Central memory CD4-positive, alpha-beta T cell (primary cell): ENCODE results near the gene JUN.
"Not testable (repeated sequence)": the region's sequence is repeated elsewhere in the genome, so short reads cannot be mapped to it uniquely, and the experiment has no call there.

Experiments
- DNase-seq: peaks from one replicate; pipeline ENCODE4 v3.0.0; 2022

The JUN gene

GRCh38 chr1:58805716-58806571 lies 22.1 kb upstream of the JUN start:
- DNase-seq, result no peak

GRCh38 chr1:58804853-58805565 lies 21.2 kb upstream of the JUN start:
- no peak for DNase-seq

DNA sequence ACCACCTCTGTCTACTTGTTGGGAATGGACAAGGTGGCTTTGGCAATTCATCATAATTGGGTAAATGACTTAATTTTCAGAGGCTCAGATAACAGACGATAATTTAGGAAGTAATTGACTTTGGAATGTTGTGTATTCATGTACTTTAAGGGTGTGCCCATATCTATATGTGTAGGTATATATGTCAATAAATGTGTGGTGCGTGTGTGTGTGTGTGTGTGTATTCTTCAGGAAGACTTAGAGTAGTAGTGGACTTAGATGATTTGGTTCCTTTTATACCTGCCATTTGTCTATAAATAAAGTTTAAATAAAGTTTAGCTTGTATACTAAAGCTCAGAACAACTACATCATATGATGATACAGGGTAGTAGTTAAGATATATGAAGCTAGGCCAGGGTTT lies 20.0 kb upstream of the JUN start:
- no peak for DNase-seq

DNA sequence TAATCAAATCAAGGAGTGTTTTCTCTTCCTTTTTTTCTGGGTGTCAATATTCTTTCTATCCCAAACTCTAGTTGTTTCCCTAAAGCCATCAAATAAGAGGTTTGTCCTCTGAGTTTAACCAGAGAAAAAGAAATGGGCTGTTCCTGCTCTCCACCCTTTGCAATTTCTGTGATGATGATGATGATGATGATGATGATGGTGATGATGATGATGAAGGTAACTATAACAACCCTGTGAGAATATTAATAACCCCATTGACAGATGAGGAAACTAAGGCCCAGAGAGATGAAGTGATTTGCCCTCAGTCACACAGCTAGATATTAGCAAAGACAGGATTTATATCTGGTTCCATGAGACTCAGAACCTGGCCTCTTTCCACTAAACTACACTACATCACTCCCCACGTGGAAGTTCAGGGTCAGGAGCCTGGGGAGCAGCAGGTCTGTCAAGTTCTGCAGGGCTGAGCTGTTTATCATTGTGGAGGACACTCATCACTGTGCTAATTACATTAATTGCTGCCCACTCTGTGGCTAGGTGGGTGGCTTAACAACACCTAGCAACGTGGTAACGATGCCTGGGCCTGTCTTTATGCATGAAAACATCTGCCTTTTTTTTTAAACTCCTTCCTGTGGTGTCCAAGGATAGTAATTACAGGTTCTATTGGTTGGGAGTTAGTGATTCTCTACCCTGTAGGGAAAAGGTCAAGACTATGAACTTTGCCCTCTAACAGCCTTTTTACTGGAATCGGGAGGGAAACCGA lies 19.0 kb upstream of the JUN start:
- DNase-seq, result no peak

DNA sequence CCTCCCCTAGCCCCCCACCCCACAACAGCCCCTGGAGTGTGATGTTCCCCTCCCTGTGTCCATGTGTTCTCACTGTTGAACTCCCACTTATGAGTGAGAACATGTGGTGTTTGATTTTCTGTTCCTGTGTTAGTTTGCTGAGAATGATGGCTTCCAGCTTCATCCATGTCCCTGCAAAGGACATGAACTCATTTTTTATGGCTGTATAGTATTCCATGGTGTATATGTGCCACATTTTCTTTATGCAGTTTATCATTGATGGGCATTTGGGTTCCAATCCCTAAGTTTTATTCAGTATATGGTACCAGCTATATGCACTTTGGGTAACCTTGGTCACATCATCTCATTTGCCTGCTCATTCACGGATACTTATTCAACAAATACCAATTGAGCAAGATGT lies 17.4 kb upstream of the JUN start:
- not testable (repeated sequence) for DNase-seq

DNA sequence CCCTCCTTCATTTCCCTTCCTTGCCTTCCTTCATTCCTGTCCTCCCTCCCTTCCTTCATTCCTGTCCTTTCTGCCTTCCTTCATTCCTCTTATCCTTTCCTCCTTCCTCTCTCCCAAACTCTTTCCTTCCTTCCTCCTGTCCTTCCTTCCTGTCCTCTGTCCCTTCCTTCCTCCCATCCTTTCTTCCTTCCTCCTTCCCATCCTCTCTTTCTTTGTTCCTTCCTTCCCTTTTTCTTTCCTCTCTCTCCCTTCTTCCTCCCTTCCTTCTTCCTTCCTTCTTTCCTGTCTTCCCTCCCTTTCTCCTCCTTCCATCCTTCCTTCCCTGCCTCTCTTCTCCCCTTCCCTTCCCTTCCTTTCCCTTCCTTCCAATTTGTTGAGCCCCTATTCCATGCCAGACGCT lies 15.8 kb upstream of the JUN start:
- no peak for DNase-seq

DNA sequence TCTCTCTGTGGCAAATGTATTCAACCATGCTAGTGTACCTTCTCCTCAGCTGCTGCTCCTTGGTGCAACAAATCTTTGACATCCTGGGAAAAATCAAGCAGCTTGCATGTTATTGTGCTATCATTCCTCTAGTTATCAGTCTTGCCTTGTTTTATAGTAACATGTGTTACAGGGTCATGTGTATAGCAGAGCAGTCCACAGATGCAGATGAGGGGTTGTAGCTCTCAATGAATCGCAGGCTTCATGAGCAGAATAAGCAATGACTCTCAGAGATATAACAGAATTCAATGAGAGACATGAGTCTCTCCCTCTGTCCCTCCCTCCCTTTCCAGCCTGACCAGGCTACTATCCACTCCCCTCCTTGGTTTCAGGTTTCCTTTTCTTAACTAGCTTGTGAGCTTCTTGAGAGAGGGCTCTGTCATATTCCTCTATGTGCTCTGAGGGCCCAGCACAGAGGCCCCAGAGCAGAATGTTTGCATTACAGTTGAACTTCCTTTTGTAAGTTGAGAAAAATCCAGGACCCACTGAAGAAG lies 15.1 kb upstream of the JUN start:
- no peak for DNase-seq

- DNase-seq, result no peak
These were observed 12.6 kb upstream of the JUN start for GRCh38 chr1:58796416-58796815.

DNA sequence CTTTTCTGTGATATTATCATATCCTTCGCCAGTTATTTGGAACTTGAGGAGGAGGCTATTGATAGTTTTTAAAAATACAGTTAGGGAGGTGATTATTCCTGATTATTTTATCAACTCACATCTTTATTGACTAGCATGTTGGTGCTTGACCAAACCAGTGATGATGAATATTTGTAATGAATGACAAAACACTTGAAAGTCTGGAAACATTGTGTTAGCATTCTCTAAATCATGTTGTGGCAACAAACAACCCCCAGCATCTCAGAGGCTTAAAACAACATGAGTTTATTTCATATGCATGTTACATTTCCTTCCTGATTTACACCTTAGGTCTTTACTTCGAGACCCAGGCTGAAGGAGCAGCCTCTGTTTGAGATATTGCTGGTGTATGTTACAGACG lies 10.7 kb upstream of the JUN start:
- DNase-seq, result no peak

GRCh38 chr1:58792846-58793245 lies 9.0 kb upstream of the JUN start:
- no peak for DNase-seq

DNA sequence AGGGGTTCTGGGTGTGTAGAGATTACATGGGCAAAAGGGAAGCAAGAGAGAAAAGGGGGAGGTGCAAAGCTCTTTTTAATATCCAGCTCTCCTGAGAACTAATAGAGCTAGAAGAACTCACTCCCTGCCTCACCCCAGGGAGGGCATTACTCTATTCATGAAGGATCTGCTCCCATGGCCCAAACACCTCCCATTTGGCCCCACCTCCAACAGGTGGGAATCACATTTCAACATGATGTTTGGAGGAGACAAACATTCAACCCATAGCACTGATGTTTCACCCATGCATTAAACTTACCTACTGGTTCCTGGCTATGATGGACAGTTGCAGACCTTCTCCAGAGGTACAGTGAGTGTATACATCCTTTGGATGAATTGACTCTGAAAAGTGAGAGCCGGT lies 7.3 kb upstream of the JUN start:
- DNase-seq, result no peak

DNA sequence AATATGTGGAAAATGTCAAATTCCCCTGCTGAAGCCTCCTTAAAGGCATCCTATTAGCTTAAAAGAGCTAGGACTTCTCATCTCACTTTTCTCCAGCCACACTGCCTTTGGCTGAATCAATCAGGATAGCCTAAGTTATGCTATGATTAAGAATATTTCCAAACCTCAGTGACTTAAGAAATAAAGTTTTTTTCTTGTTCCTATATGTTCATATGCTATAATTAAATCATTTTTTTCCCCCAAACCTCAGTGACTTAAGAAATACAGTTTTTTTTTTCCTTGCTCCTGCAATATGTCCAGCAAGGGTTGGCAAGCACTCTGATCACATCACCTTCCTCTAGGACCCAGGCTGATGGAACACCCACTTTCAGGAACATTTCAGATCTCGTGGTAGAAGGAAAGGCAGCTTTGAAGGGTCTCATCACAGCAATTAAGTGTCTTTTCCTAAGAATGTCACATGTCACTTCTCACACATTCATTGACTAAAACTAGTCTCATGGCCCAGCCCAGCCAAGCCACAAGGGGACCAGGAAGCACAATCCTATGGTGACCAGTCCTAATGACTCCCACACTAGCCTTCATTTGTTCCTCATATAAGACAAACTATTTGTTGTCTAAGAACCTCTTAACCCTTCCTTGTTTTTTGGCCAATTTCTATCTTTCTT lies 6.3 kb upstream of the JUN start:
- no peak for DNase-seq

DNA sequence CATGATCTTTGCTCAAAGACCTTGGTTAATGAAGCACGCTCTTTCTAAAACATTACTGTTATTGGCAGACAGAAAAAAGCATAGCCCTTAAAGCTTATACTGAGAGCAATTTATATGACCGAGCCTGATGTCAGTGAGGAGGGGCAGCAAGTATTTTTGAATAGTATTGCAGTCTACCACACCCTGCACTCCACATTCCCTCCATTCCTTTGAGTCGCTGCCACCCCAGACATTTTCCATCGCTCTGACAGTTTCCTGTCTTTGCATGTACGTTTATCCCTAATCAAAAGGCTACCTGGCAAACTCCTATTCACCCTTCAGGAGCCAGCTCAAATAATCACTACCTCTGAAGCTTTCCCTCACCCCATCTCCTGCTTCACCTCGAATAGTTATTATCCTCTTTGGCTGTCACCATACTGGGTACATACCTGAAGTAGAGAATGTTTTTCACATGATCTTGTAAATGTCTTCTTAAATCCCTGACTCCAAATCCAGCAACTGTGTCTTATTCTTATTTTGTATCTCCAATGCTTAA lies 5.5 kb upstream of the JUN start:
- no peak for DNase-seq

GRCh38 chr1:58788259-58788658 lies 4.4 kb upstream of the JUN start:
- DNase-seq, result no peak

DNA sequence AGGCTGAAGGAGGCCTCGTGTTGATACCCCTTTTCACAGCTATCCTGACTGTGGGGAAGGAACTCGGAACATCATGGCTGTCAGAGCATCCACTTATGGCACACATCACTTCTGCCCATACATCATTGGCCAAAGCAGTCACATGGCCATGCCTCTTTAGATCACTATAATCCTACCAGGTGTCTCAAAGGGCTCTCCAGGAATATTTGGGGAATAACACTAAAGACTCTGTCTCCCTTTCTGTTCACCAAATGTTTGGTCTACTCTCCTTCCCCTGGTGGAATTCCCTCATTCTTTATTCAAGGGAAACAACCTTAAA lies 3.0 kb upstream of the JUN start:
- DNase-seq, result no peak

DNA sequence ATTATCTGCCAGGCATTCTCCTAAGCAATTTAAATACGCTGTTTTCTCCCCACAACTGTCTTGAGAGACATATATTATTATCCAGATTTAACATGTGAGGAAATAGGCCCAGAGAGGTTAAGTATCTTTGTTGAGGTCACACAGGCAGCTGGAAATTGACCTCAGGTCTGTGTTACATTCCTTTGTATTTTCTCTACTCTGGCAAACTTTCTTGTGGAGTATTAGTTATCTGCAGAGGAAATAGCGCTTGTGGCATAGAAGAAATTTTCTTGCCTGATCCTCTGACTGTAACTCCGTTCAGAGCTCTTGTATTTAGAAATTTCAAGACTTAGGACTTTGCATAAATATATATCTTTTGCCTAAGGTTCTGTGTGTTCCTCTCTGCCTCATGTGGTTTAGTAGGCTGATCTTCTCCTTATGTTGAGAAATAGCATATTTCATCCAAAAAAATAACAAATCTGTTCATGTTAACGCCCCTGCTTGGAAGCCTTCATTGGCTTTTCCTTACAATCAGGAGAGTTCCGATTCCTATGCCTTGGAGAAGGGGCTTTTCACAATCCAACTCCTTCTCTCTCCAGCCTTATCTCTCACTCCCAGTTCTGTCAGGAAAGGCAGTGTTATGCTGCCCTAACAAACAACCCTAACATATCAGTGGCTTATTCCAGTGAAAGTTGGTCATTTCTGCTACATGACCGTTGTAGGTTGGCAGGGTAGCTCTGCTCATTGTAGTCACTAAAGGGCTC lies 2.5 kb upstream of the JUN start:
- DNase-seq, result no peak

GRCh38 chr1:58785442-58786058 lies 1.7 kb upstream of the JUN start:
- peak; percentile 51 for DNase-seq

DNA sequence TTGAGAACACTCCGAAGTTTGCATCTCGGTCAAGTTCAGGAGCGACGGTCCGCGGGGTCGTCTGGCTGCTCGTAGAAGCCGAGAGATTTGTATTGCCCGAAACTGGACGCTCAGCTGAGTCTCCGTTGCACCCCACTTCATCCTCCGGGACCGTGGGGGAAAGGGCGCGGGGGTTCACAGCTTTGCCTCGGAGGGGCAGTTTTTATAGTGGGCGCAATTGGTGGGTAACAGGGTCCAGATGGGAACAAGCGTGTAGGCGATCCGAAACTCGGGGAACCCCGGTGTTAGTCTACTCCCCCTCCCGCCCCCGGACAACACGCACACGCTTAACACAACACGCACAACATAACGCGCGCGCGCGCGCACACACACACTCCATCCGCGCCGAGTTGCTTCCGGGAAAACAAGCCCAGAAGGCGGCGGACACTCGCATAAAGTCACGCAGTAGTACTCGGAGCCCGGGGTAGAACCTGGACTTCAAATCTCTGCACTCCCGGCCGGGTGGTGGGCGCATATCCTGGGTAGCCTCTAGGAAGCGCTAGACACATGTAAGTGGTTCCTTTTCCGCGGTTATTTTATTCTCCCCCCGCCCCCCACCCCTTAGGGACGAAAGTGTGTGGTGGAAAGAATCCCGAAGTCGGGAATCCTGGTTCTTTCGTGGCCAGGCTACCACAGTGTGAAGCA lies 1.1 kb upstream of the JUN start:
- peak; percentile 90 for DNase-seq

DNA sequence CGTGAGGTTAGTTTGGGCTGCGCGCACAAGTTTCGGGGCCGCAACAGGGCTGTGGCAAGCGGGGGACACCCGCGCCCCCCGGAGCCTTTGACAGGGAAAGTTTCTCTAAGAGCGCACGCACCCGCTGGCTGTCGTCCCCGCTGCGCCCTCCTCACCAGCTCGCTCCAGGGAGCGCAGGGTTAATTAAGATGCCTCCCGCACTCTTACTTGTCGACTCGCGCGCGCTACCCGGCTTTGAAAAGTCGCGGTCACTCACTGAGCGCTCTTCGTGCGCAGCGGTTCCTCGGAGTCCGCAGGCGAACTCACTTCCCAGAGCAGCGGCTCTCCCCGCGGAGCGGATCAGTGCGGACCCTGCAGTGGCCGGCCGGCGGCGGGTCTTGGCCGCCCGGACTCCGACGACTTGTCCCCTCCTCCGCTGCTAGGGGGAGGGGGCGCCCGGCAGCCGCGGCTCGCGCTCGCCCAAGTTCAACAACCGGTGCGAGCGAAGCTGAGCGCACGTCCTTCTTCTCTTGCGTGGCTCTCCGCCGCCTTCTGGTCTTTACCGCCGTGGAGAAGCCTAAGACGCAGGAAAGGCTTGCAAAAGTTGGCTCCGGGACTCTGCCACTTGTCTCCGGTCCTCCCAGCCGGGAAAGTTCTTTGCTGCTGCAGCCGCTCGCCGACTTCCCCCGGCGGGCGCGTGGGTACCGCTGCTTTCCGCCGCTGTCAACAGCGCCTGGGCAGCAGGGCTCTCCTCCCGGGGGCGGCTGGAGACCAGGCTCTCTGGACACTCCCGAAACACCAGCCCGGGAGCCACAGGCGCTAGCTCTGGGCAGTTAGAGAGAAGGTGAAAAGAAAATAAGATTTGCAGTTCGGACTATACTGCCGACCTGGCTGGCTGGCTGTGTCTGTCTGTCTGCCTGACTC lies 506 bp downstream of the JUN start:
- peak; percentile 58 for DNase-seq
